CD4-positive, alpha-beta T cell treated with Interleukin-4 for 1 hour (primary cell): Measurements from ENCODE around the gene ATG7.
"Not testable (repeated sequence)": the region's sequence is repeated elsewhere in the genome, so short reads cannot be mapped to it uniquely, and the experiment has no call there.

ENCODE experiments used
- DNase-seq, 2 donors: peaks; one replicate each; pipeline ENCODE4 v3.0.0-alpha.2; 2020 to 2022

Gene ATG7

GRCh38 chr3:11304175-11304574, 32.0 kb downstream of the ATG7 start:
- DNase-seq = no peak

- no peak for DNase-seq
Observed at GRCh38 chr3:11305509-11305908, 33.3 kb downstream of the ATG7 start.

DNA sequence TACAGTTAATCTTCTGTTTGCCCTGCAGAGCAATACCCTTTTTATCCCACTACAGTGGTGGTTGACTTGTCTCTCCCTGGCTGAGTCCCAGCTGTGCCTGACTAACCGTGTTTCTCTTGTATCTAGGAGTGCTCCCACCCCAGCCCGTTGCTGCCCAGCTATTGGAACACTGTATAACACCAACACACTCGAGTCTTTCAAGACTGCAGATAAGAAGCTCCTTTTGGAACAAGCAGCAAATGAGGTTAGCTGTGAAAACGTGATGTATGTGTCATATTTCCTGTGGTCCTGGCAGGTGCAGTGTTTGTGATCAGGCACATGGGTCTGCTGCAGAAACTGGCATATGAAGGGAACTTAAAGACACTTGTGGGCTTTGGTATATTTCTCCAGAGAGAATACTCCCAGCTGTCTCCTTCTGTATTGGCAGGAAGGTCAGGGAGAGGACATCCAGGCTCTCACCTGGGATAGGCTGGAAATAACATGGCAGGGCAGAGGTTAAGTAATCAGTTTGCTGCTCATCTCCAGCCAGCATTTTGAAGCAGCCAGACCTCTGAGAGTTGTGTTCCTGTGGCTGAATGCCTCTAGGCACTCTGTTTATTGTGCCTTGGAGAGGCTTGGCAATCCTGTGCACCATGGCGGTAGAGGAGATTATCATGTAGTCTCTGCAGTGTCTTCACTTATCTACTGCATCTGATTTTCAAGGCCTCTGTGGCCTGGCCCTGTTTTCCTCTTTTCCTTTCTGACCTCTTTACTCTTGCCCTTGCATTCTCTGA, 34.8 kb downstream of the ATG7 start:
- peak; percentile 15 to 41 for DNase-seq

- DNase-seq = no peak
Observed at GRCh38 chr3:11307830-11308432, 35.7 kb downstream of the ATG7 start.

- no peak for DNase-seq
Observed at GRCh38 chr3:11310258-11310657, 38.1 kb downstream of the ATG7 start.

GRCh38 chr3:11312166-11312565, 40.0 kb downstream of the ATG7 start:
- no peak for DNase-seq

DNA sequence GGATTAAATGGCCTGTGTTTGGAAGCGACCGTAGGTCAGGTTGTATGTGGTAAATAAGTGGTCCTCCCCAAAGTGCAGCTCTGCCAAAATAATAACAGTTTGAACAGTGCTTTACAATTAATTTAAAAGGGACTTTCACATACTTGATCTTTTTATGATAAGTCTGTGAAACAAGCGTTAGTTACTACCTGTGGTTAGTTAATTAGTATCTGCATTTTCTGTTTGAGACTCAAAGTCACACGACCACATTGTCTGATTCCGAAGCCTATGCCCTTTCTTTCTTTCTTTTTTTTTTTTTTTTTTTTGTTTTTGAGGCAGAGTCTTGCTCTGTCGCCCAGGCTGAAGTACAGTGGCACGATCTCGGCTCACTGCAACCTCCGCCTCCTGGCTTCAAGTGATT, 45.1 kb downstream of the ATG7 start:
- DNase-seq = no peak

- no peak for DNase-seq
Observed at GRCh38 chr3:11322931-11323330, 50.7 kb downstream of the ATG7 start.

- DNase-seq = no peak
Observed at GRCh38 chr3:11323813-11324212, 51.6 kb downstream of the ATG7 start.

DNA sequence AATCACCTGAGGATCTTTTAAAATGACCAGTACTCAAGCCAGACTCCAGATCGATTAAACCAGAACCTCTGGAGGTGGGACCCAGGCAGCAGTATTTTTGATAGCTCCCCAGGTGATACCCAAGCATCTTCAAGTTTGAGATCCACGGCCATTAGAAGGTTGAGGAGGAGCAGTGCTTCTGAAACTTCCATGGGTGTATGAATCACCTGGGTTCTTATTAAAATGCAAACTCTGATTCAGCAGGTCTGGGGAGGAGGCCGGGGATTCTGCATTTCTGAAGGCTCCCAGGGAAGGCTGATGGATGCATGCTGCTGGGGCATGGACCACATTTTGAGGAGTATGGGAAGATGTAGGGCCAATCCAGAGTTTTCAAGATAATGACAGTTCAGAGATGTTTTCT, 55.4 kb downstream of the ATG7 start:
- DNase-seq = no peak

GRCh38 chr3:11328196-11328945, 56.2 kb downstream of the ATG7 start:
- no peak for DNase-seq

DNA sequence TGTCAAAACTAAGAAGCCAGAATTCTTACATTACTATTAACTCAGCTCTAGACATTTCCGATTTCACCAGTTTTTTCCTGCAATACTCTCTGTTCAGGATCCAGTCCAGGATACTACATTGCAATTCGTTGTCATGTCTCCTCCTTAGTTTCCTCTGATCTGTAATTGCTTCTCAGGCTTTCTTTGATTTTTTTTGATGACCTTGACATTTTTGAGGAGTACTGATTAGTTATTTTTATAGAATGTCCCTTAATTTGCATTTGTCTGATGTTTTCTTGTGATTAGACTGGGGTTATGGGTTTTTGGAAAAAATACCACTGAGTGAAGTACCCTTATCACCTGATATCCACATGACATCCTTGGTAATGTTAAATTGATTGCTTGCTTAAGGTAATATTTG, 57.6 kb downstream of the ATG7 start:
- no peak for DNase-seq

GRCh38 chr3:11331101-11331500, 58.9 kb downstream of the ATG7 start:
- DNase-seq = no peak

GRCh38 chr3:11335056-11335608, 62.9 kb downstream of the ATG7 start:
- peak in 1 of 2 donors; percentile 72 for DNase-seq

DNA sequence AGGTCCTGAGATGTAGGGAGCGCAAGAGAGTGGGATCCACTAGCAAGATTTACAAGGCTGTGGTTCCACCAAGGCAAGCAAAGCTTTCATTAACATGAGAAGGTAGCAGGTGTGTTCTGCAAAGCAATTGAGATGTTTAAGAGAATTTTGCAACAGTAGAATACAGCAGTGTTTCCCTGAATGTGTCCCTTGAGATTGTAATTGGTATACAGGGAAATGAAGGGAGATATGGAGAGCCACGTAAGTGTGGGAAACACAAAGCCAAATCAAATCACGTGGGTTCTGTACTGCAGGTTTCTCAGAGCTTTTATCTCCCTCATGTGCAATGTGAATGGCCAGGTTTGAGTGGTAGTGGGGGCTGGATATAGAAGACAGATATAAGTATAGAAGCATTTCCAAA, 67.3 kb downstream of the ATG7 start:
- DNase-seq = no peak

DNA sequence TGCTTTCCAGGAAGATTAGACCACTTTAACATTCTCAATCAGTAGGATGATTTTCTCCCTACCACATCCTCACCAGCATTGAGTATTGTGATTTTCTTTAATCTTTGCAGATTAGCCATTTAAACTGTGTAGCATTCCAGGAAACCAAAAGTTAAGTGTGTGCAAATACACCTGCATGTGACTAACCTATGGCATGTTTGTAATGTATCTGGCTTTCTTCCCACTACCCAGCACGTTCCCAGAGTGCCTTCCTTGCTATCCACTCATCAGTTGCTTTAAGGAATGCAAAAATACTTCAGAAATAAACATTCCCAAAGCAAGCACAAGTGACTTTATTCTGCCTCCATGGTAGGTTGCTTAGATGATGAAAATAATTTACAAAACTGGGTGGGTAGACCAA, 74.2 kb downstream of the ATG7 start:
- DNase-seq = no peak

DNA sequence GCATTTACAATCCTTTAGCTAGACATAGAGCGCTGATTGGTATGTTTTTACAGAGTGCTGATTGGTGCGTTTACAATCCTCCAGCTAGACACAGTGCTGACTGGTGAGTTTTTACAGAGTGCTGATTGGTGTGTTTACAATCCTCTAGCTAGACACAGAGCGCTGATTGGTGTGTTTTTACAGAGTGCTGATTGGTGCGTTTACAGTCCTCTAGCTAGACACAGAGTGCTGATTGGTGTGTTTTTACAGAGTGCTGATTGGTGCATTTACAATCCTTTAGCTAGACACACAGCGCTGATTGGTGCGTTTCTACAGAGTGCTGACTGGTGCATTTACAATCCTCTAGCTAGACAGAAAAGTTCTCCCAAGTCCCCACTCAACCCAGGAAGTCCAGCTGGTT, 76.7 kb downstream of the ATG7 start:
- not testable (repeated sequence) for DNase-seq

- no peak for DNase-seq
Observed at GRCh38 chr3:11349446-11349845, 77.2 kb downstream of the ATG7 start.

DNA sequence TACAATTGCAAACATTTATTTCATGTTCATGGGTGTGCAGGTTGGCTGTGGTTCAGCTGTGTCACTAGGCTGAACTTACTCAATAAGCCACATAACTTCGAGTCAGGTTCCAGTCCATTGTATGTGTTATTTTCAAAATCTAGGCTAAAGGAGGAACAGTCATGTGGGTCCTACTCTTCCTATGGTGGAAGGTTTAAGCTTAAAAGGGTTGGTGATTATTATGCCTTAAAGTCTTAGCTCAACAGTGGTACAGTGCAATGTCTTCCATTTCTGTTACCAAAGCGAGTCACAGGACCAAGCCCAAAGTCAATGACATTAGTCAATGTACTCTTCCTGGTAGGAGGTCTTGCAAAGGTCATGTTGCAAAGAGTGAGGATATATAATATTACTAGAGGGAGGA, 78.2 kb downstream of the ATG7 start:
- no peak for DNase-seq

DNA sequence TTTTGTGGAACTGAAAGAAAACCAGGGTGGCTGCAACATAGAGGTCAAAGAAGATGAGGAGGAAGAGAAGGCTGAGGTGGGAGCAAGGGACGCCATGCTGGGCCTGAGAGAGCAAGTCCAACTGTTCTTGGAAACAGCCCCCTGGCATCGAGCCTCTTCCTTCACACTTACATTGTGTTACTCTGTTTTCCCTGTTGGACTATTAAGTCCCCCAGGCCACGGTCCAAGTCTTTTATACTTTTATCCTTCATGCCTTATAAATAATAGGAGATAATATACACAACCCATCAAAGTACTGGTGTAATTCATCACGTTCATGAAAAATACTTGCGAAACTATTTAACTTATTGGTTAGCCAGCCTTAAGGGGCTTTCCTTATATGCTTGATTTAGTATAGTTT, 79.3 kb downstream of the ATG7 start:
- DNase-seq = no peak

GRCh38 chr3:11356269-11356668, 84.1 kb downstream of the ATG7 start:
- DNase-seq = no peak

GRCh38 chr3:11362600-11362999, 90.4 kb downstream of the ATG7 start:
- no peak for DNase-seq

- no peak for DNase-seq
Observed at GRCh38 chr3:11363715-11364114, 91.5 kb downstream of the ATG7 start.

GRCh38 chr3:11364181-11364580, 92.0 kb downstream of the ATG7 start:
- DNase-seq = no peak
